ENCODE results near the gene MORN4.

MORN4 gene

DNA sequence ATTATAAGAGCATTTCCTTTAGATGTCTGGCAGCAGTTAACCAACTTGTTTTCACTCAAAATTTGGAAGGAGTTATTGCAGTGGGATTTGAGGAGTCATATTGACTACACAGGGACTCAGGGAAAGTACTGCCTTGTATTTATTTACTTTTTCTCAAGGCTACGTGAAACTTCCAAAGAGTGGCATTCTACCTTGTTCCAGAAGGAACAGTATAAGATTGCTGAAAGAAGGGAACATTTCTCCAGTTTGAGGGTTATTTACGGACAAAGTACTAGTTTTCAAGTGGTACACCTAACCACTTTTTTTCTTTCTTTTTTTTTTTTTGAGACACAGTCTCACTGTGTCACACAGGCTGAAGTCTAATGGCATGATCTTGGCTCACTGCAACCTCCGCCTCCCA is 5.1 kb downstream of the MORN4 start:
- H3K27ac Mint-ChIP-seq: no peak overlapping the region
- H3K27me3 Mint-ChIP-seq: no peaks in the 10 kb centered on the region
- peaks cover 5% of the 10 kb centered on the region for H3K36me3 Mint-ChIP-seq (ENCODE audit: low read depth)
- H3K9me3 Mint-ChIP-seq: no peaks in the 10 kb centered on the region
- H3K4me3 Mint-ChIP-seq: no peak overlapping the region
- peaks cover 9% of the 10 kb centered on the region for H3K4me1 Mint-ChIP-seq (ENCODE audit: low read depth)
- no peak for DNase-seq

DNA sequence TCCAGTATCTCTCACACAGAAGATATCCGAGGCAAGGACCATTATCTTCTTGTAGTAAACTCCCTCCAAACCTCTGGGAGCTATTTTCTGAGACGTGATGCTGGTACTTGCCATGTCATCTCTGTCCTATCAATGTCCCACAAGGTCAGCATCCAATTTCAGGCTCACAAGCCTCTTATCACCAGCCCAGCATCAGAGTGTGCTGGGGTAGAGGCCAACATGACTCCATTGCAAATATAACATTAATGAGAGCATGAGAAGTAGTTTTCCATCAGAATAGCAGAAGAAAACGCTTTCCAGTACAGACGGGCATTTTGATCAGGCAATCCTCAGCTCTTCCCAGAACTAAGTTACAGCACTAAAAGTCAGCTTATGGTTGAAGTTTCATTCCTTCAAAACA is 5.6 kb downstream of the MORN4 start:
- Mint-ChIP-seq H3K4me3 (no peak overlapping the region), H3K27me3 (no peaks in the 10 kb centered on the region), H3K9me3 (no peaks in the 10 kb centered on the region), H3K27ac (no peak overlapping the region), H3K4me1 (ENCODE audit: low read depth) (peaks cover 4% of the 10 kb centered on the region), H3K36me3 (ENCODE audit: low read depth) (peaks cover under 1% of the 10 kb centered on the region)
- DNase-seq: no peak

DNA sequence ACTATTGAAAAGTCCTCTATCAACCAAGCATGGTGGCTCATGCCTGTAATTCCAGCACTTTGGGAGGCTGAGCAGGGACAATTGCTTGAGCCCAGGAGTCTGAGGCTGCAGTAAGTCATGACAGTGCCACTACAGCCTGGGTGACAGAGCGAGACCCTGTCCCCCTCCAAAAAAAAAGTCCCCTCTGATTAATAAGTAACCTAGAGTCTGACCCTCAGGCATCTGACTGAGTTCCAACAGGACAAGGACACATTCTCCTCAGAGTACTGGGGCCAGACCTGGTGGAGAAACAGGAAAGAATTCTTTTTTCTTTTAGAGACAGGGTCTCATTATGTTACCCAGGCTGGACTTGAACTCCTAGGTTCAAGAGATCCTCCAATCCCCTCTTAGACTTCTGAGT is 10.0 kb downstream of the MORN4 start:
- Mint-ChIP-seq H3K4me1 (ENCODE audit: low read depth) (no peaks in the 10 kb centered on the region), H3K27ac (no peak overlapping the region), H3K27me3 (no peaks in the 10 kb centered on the region), H3K4me3 (no peak overlapping the region), H3K9me3 (no peaks in the 10 kb centered on the region), H3K36me3 (ENCODE audit: low read depth) (no peaks in the 10 kb centered on the region)
- no peak for DNase-seq

DNA sequence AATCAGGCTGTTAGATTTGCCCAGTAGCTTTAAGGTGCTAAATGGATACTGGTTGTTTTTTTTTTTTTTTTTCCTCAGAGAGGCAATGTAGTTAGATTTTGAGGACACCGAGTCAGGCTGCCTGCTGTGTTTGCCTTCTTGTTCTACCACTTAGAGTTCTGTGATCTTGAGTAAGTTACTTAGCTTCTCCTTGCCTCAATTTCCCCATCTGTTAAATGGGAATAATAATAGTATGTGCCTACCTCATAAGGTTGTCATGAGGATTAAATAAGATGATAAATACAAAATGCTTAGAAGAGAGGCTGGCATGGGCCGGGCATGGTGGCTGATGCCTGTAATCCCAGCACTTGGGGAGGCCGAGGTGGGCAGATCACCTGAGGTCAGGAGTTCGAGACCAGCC is 14.6 kb downstream of the MORN4 start:
- H3K36me3 Mint-ChIP-seq (ENCODE audit: low read depth): no peaks in the 10 kb centered on the region
- no peaks in the 10 kb centered on the region for H3K9me3 Mint-ChIP-seq
- H3K27ac Mint-ChIP-seq: no peak overlapping the region
- H3K4me1 Mint-ChIP-seq (ENCODE audit: low read depth): no peaks in the 10 kb centered on the region
- DNase-seq: no peak
- H3K27me3 Mint-ChIP-seq: no peaks in the 10 kb centered on the region
- no peak overlapping the region for H3K4me3 Mint-ChIP-seq

DNA sequence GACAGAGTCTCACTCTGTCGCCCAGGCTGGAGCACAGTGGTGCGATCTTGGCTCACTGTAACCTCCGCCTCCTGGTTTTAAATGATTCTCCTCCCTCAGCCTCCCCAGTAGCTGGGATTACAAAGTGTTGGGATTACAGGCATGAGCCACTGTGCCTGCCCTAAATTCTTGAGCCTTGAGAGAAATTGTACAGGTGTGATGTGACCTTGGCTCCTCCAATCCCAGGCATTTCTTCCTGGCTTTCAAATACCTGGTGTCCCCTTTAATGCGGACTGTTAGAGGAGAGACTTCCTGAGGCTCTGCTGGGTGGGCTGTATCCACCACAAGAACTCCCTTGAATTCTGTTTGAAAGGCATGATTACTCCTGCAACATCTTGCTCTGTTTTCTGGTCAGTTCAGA is 15.0 kb downstream of the MORN4 start:
- Mint-ChIP-seq H3K27ac (no peak overlapping the region), H3K9me3 (no peaks in the 10 kb centered on the region), H3K27me3 (no peaks in the 10 kb centered on the region), H3K36me3 (ENCODE audit: low read depth) (no peaks in the 10 kb centered on the region), H3K4me3 (no peak overlapping the region), H3K4me1 (ENCODE audit: low read depth) (no peaks in the 10 kb centered on the region)
- DNase-seq: no peak

DNA sequence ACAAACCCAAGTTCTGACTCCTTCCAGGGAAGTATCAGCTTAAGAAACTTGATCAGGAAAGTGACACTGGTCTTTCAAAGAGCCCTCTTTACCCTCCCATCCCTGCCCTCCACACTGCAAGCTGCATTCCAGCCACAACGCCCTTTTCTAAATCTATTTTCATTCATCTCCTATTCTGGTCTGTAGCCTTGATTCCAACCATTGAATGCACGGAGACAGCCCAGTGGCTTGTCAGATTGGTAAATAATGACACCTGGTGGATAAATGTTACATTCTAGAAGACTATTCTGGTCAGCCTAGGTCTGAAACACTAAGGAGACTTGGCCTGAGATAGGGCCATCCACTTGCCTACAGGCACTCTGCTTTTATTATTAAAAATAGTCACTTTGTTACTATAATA is 20.9 kb downstream of the MORN4 start:
- H3K4me1 Mint-ChIP-seq (ENCODE audit: low read depth): no peaks in the 10 kb centered on the region
- no peaks in the 10 kb centered on the region for H3K27me3 Mint-ChIP-seq
- H3K36me3 Mint-ChIP-seq (ENCODE audit: low read depth): no peaks in the 10 kb centered on the region
- no peak overlapping the region for H3K27ac Mint-ChIP-seq
- H3K9me3 Mint-ChIP-seq: no peaks in the 10 kb centered on the region
- no peak overlapping the region for H3K4me3 Mint-ChIP-seq
- no peak for DNase-seq

DNA sequence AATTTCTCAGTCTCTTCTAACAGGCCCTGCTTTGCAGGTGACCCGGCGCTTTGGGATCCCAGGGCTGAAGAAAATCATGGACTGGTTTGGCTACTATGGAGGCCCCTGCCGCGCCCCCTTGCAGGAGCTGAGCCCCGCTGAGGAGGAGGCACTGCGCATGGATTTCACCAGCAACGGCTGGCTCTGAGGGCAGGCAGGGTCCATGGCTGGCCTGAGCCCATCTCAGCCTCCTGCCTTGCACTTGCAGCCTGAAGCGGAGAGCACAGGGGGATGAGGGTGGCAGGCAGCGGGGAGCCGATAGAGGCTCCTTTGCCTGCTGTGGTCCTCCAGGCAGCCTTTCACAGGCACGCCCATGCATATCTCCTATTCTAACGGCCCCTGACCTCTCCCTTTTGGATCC is 21.8 kb downstream of the MORN4 start:
- no peaks in the 10 kb centered on the region for H3K27me3 Mint-ChIP-seq
- H3K9me3 Mint-ChIP-seq: no peaks in the 10 kb centered on the region
- no peaks in the 10 kb centered on the region for H3K36me3 Mint-ChIP-seq (ENCODE audit: low read depth)
- H3K27ac Mint-ChIP-seq: no peak overlapping the region
- H3K4me3 Mint-ChIP-seq: no peak overlapping the region
- DNase-seq: no peak
- H3K4me1 Mint-ChIP-seq (ENCODE audit: low read depth): no peaks in the 10 kb centered on the region

DNA sequence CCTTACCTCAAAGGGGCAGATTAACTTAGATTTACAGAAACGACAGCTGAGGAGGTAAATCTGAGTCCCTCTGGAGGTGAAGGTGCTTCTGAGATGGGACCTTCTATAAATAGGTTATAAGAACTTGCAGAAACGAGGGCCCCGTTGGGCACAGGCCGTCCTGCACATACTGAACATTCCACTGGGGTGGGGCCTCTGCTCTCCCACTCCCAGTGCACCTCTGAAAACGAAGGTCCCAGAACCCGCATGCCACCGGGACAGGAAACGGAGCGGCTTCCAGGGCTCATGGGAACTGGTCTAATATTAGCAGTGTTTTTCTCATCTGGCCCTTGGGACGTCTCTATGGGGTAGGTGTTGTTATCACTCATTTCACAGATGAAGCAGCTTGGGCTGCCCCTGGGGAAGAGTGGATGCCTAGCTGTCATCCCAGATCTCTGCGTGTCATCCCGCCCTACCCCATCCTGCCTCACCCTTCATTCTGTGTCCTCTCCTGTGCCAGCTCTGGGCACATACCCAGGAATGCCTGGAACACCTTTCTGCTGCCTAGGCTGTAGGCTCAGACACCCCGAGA is 24.2 kb downstream of the MORN4 start:
- Mint-ChIP-seq H3K27ac (no peak overlapping the region), H3K27me3 (no peaks in the 10 kb centered on the region), H3K4me3 (no peak overlapping the region)

DNA sequence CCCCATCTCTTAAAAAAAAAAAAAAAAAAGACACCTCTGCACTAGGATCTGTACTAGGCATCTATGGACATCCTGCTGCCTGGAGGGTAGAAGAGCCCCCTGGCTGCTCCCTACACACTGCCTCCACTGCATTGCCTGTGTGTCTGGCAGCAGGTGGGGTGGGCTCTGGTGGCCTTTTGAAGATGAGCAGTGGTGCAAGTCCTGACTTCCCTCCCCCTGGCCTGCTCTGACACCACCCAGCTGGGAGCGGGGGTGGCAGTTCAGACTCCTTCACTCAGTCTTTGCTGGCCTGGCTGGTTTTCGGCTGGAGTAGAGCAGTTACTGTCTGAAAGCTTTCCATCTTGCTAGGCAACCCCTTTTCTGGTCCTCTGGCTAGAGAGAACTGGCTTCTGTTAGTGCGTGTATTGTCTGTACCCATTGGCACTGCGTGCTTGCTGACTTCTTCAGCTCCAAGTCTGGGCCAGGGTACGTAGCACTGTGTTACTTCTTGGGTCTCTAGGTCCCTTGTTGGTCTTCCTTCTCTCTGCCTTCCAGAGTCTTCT is 26.1 kb downstream of the MORN4 start:
- no peak for DNase-seq
- no peaks in the 10 kb centered on the region for H3K4me1 Mint-ChIP-seq (ENCODE audit: low read depth)
- H3K27me3 Mint-ChIP-seq: no peaks in the 10 kb centered on the region
- H3K36me3 Mint-ChIP-seq (ENCODE audit: low read depth): no peaks in the 10 kb centered on the region
- H3K4me3 Mint-ChIP-seq: no peak overlapping the region
- H3K9me3 Mint-ChIP-seq: no peaks in the 10 kb centered on the region
- H3K27ac Mint-ChIP-seq: no peak overlapping the region

More for the DNA sequence above, 24.2 kb downstream of the MORN4 start:
- DNase-seq: no peak
- no peaks in the 10 kb centered on the region for H3K9me3 Mint-ChIP-seq
- H3K4me1 Mint-ChIP-seq (ENCODE audit: low read depth): no peaks in the 10 kb centered on the region
- H3K36me3 Mint-ChIP-seq (ENCODE audit: low read depth): no peaks in the 10 kb centered on the region

DNA sequence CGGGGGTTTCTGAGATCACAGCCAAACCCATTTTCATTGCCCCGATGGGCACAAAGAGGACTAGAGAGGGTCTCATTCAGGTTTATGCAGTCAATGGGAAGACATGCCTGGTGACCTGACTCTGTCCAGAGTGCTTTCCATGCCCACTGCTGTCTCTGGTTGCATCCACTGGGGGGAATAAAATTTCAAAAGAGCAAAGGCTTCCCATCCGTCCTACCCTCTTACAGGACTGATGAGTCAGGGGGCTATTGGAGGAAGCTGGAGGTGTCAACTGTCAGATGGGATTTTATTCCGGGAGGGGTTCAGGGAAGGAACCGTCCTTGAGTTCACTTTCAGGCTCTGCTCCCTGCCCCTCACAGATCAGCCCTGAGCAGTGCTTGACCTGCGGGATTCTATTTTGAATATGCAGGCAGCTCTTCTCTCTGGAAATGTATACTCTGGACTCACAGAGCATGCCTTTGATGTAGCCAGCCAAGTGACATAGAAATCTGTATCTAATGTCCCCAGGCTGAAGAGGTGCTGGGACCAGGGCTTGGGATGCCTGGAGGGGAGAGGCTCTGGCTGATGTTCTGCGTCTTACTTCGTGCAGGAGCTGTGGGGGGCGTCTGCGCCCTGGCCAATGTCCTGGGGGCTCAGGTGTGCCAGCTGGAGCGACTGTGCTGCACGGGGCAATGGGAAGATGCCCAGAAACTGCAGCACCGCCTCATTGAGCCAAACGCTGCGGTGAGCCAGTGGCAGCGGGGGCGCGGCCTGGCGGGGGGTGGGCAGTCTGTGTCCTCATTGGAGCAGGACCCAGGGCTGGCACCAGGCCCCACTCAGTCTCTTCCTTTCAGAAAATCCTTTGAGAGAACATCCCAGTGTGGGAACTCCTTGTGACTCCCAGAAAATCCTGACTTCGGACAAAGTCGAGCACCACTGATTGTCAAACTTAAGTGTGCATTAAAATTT is 31.8 kb downstream of the MORN4 start:
- Mint-ChIP-seq H3K27ac (no peak overlapping the region), H3K4me1 (ENCODE audit: low read depth) (peaks cover 3% of the 10 kb centered on the region), H3K27me3 (no peaks in the 10 kb centered on the region), H3K9me3 (no peaks in the 10 kb centered on the region), H3K4me3 (no peak overlapping the region), H3K36me3 (ENCODE audit: low read depth) (no peaks in the 10 kb centered on the region)
- DNase-seq: no peak

DNA sequence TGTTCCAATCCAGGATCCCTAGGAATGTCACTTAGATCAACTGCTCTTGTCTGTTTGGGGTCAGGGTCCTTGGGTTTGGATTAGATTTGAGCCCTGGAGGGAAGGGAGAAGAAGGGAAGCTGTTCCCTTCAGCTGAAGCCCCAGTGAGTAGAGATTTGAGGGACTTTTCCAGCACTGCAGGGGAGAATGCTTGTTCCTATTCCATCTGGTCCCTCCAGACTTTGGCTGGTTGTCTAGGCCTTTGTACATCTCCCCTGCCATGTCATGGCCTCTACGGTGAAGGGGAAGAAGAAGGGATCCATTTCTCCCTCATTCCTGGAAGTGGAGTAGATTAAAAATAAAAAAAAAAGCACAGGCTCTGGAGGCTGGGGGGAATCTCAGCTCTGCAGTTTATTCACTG is 32.7 kb downstream of the MORN4 start:
- no peak for DNase-seq
- H3K4me1 Mint-ChIP-seq (ENCODE audit: low read depth): peaks cover 3% of the 10 kb centered on the region
- H3K27ac Mint-ChIP-seq: no peak overlapping the region
- H3K27me3 Mint-ChIP-seq: no peaks in the 10 kb centered on the region
- no peaks in the 10 kb centered on the region for H3K9me3 Mint-ChIP-seq
- no peaks in the 10 kb centered on the region for H3K36me3 Mint-ChIP-seq (ENCODE audit: low read depth)
- no peak overlapping the region for H3K4me3 Mint-ChIP-seq

DNA sequence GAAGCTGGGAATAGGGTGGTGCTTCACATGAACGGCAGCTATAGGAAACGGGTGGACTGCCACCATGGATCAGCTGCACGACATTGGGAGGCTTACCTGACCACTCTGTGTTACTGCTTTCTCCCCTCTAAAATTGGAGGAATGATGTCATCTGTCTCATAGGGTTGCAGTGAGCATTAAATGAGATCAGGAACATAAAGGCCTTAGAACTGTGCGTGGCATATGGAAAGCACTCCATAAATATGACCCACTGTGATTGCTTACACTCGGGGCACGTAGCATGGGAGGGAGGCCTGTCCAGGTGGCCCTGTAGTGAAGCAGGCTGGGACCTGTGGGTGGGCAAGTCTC is 34.1 kb downstream of the MORN4 start:
- no peak for DNase-seq
- no peak overlapping the region for H3K27ac Mint-ChIP-seq
- peaks cover 3% of the 10 kb centered on the region for H3K4me1 Mint-ChIP-seq (ENCODE audit: low read depth)
- no peaks in the 10 kb centered on the region for H3K36me3 Mint-ChIP-seq (ENCODE audit: low read depth)
- no peak overlapping the region for H3K4me3 Mint-ChIP-seq
- H3K9me3 Mint-ChIP-seq: no peaks in the 10 kb centered on the region
- no peaks in the 10 kb centered on the region for H3K27me3 Mint-ChIP-seq

DNA sequence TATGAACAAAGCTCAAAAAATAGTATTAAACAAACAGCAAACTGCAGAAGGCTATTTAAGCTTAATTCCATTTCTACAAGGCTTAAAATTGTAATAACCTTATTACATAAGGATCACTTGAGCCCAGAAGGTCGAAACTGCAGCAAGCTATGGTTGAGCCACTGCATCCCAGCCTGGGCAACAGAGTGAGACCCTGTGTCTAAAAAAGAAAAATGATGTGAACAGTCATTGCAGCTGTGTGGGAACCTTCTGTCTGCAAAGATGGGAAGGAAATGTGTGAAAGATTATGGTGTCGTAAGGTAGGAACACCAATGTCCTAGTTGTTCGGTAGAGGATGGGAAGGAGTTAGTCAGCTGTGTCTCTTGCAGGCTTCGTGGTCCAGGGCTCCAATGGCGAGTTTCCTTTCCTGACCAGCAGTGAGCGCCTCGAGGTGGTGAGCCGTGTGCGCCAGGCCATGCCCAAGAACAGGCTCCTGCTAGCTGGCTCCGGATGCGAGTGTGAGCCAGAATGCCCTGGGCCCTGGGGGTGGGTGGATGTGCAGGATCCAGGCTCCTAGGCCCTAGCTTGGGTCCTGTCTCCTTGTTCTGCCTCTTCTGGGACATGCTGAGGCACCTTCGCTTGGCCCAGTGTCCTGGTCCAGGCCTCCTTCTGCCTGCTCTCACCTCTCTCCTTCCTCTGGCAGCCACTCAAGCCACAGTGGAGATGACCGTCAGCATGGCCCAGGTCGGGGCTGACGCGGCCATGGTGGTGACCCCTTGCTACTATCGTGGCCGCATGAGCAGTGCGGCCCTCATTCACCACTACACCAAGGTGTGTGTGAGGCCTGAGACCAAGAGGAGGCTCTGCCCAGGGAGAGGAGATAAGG is 34.7 kb downstream of the MORN4 start:
- no peak overlapping the region for H3K27ac Mint-ChIP-seq
- H3K27me3 Mint-ChIP-seq: no peaks in the 10 kb centered on the region
- no peaks in the 10 kb centered on the region for H3K36me3 Mint-ChIP-seq (ENCODE audit: low read depth)
- DNase-seq: no peak
- H3K4me1 Mint-ChIP-seq (ENCODE audit: low read depth): peaks cover 3% of the 10 kb centered on the region
- H3K9me3 Mint-ChIP-seq: no peaks in the 10 kb centered on the region
- no peak overlapping the region for H3K4me3 Mint-ChIP-seq

DNA sequence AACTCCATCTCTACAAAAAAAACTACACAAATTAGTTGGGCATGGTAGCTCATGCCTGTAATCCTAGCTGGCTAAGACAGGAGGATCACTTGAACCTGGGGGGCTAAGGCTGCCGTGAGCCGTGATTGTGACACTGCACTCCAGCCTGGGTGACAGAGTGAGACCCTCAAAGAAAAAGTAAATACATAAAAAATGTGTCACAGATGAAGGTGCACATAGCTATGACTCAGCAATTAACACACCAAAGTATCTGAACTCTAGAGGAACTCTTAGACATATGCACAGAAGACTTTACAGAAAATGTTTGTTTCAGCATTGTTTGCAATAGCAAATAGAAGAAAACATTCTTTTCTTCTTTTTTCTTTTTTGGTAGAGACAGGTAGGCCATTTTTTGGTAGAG is 35.5 kb downstream of the MORN4 start:
- Mint-ChIP-seq H3K4me1 (ENCODE audit: low read depth) (peaks cover 3% of the 10 kb centered on the region), H3K27ac (peak overlapping the region; percentile 18), H3K9me3 (no peaks in the 10 kb centered on the region), H3K27me3 (no peaks in the 10 kb centered on the region), H3K36me3 (ENCODE audit: low read depth) (no peaks in the 10 kb centered on the region), H3K4me3 (no peak overlapping the region)
- DNase-seq: no peak

Data from activated T-cell treated with anti-CD3 and anti-CD28 coated beads, Interleukin-2, amount 50 U/mL, for 24 hours (primary cell).